GM18499 (cell line): ENCODE measurements around the gene PDE6A.
"Not testable (repeated sequence)": the region's sequence is repeated elsewhere in the genome, so short reads cannot be mapped to it uniquely, and the experiment has no call there.

Experiments used
- ATAC-seq: cut with Tn5 transposase; IDR thresholded peaks from one replicate; pipeline ENCODE4 v1.9.1; 2021; ENCODE audit warnings: moderate number of reproducible peaks; ENCODE audit not compliant: insufficient read depth, unreplicated experiment

Gene PDE6A

GRCh38 chr5:149900390-149900789 lies 44.2 kb downstream of the PDE6A start:
- ATAC-seq: no peak

- no peak for ATAC-seq
Observed at GRCh38 chr5:149898811-149899210, 45.8 kb downstream of the PDE6A start.

DNA sequence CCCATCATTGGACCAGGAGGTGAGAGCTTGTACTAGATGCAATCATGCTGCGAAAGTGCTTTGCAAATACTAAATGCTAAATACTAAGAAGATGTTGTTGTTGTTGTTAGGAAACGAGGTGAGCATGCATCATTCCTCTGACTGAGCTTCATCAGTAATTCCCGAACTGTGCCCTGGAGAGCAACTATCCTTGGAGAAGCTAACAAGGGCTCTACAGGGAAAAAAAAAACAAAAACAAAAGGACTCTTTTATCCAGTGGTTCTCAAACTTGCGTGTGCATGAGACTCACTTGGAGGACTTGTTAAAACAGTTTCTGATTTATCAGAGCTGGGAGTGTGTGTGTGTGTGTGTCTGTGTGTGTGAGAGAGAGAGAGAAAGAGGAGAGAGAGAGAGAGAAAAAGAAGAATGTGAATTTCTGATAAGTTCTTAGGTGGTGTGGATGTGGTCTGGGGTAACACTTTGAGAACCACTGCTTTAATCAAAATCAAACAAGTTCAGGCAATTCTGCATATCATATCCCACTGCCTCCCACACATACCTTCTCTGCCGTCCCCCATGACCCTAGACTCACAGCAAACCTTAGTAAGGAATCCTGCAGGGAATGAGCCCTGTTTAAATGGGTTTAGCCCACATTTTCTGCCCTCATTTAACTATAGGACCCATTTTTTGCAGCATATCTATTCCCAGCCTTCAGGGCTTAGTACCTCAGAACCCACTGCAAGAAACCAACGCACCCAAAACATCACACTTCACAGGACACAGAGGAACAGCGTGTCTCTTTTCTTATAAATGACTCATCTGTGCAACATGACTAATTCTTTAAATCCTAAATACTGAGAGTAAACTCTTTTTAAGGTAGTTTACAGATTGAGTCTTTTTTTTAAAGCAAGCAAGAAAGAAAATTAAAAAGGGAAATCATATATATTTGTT lies 48.9 kb downstream of the PDE6A start:
- ATAC-seq: no peak

GRCh38 chr5:149894237-149894636 lies 50.4 kb downstream of the PDE6A start:
- ATAC-seq: no peak

DNA sequence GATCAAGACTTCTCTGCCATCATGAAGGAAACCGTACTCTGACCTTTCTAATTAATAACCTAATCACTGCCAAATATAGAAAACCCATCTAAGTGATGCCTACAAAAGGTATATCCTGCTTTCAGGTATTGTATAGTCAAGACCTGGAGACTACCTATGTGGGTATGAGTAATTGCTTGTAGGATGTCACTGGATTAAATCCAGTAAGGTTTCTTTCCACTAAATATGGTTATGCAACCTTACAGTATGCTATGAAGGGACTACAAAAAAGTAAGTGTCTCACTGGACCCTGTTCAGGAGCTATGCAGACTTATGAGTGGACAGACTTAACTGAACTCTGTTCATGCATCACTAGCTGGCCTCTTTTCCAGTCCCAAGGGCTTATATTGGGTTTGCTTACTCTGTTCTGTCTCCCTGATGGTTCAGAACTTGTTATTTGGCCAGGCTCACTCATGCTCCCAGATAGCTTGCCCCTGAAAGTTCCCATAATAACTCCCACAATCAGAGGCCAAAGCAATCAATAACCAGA lies 51.1 kb downstream of the PDE6A start:
- no peak for ATAC-seq

GRCh38 chr5:149892594-149892993 lies 52.0 kb downstream of the PDE6A start:
- no peak for ATAC-seq

GRCh38 chr5:149888280-149888679 lies 56.3 kb downstream of the PDE6A start:
- no peak for ATAC-seq

GRCh38 chr5:149887622-149888183 lies 56.9 kb downstream of the PDE6A start:
- no peak for ATAC-seq

- no peak for ATAC-seq
Observed at GRCh38 chr5:149886692-149887470, 57.7 kb downstream of the PDE6A start.

- ATAC-seq: no peak
Observed at GRCh38 chr5:149886060-149886459, 58.5 kb downstream of the PDE6A start.

GRCh38 chr5:149885513-149885912 lies 59.1 kb downstream of the PDE6A start:
- no peak for ATAC-seq

- no peak for ATAC-seq
Observed at GRCh38 chr5:149883550-149883949, 61.0 kb downstream of the PDE6A start.

DNA sequence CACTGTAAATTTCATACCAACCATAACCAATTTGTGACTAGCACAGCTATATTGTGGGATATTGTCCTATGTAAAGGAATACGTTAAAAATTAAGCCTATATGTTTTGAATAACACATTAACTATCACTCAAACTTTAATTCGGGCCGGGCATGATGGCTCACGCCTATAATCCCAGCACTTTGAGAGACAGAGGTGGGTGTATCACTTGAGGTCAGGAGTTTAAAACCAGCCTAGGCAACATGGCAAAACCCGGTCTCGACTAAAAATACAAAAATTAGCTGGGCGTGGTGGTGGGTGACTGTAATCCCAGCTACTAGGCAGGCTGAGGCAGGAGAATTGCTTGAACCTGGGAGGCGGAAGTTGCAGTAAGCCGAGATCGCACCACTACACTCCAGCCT lies 62.0 kb downstream of the PDE6A start:
- not testable (repeated sequence) for ATAC-seq

GRCh38 chr5:149881874-149882273 lies 62.7 kb downstream of the PDE6A start:
- no peak for ATAC-seq

- ATAC-seq: no peak
Observed at GRCh38 chr5:149881069-149881622, 63.4 kb downstream of the PDE6A start.

GRCh38 chr5:149879593-149879992 lies 65.0 kb downstream of the PDE6A start:
- ATAC-seq: not testable (repeated sequence)

DNA sequence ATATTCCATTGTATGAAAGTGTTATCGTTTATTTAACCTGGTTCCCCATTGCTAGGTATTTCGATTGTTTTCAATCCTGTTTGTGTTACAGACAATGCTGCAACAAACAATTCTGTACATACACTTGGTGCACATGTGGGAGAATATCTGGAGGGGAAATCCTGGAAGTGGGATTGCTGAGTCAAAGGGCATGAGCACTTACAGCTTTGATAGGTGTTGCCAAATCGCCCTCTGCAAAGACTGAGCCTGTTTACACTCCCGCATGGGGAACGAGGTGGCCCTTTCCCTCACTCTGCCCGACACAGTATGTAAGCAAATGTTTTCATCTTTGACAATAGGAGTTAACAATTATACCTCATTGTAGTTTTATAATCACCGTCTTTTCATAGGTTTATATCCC lies 66.2 kb downstream of the PDE6A start:
- ATAC-seq: no peak

GRCh38 chr5:149873896-149874295 lies 70.7 kb downstream of the PDE6A start:
- ATAC-seq: no peak

DNA sequence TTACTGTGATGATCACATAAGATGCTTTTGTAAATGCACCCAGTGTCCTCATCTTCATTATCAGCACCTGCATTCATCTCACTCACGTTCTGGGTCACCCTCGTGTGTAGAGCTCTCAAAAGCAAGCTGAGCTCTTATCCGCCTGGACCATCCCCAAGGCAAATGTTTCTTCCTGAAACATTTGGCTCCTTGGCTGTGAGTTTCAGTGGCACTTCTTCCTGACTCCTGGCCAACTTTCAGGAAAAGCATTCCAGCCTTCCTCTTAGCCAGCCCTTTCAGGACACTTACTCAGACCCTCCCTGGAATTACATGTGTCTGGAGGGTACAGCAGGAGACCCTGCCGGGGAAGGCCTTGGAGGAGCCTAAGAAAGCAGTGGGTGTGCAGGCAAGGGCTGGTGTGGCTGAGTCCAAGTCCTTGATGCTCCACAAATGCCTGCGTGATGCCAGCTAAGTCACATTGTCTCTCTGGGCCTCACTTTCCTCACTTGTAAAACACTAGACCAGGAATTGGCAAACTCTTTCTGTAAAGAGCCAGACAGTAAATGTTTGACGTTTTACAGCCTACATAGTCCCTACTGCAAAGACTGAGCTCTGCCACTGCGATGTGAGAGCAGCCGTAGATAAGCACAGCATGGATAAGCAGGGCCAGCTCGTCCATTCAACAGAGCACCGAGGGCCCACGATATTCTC lies 72.1 kb downstream of the PDE6A start:
- ATAC-seq: no peak

DNA sequence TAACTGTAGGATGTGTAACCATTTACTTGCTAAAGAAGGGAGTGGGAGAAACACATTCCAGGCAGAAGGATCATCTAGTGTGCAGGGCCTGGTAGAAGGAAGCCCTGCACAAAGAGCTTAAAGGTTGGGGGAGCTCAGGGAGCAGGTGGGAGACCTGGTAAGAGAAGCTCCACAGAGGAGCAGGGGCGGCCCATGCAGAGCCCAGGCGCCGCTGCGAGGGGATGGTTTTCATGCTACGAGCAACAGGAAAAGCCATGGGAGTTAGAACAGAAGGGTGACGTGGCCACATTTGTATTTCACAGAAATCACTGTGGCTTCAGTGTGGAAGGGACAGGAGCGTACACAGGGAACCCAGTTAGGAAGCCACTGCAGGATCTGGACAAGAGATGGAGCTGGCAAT lies 73.1 kb downstream of the PDE6A start:
- ATAC-seq: no peak
